PC-9 (cell line): ENCODE measurements around the gene UST. TPM values are rescaled to one million over a fixed set of nuclear protein-coding genes. Genes with fewer than 3 reads are reported as not detected.

Experiments
- BruUV-seq: library from RNA; stranded (reverse); fragments of 400-500 nt; replicated peaks from 2 replicates; lab custom pipeline; 2021; lab: Mats Ljungman, UMichigan
- CTCF ChIA-PET: fragments of 300-600 bp; sonication (Branson Sonifier 250); formaldehyde crosslinking; loops from one replicate; lab custom pipeline; 2022; ENCODE audit warnings: antibody characterized with exemption; lab: Charles Lee
- POLR2A ChIA-PET: fragments of 300-600 bp; sonication (Branson Sonifier 250); formaldehyde crosslinking; loops from one replicate; lab custom pipeline; 2022; ENCODE audit warnings: antibody characterized with exemption; ENCODE audit not compliant: unreplicated experiment; lab: Charles Lee
- DNase-seq, 2 experiments: peaks; one replicate each; pipeline versions ENCODE4 v3.0.0 to v3.0.0-alpha.2; 2015 to 2022; ENCODE audit warnings: mixed read lengths in 1 of 2
- H2AFZ ChIP-seq: fragments of 200-600 bp; sonication (generic); 2 replicates; pipeline ENCODE4 v1.8.1; 2017; ENCODE audit warnings: antibody characterized with exemption
- H3F3A ChIP-seq: fragments of 200-600 bp; sonication (generic); 2 replicates; pipeline ENCODE4 v1.8.1; 2017; ENCODE audit warnings: antibody characterized with exemption, mild to moderate bottlenecking, low read depth; ENCODE audit not compliant: insufficient read depth
- H3K27ac ChIP-seq: fragments of 200-600 bp; sonication (generic); 2 replicates; pipeline ENCODE4 v1.6.1; 2016; ENCODE audit warnings: mixed run types
- H3K27me3 ChIP-seq: fragments of 200-600 bp; sonication (generic); 2 replicates; pipeline ENCODE4 v1.6.1; 2016; ENCODE audit warnings: low read depth, mixed run types; ENCODE audit not compliant: insufficient read depth
- H3K36me3 ChIP-seq: fragments of 200-600 bp; sonication (generic); 2 replicates; pipeline ENCODE4 v1.6.1; 2016; ENCODE audit warnings: low read depth, mixed run types
- H3K4me1 ChIP-seq: fragments of 200-600 bp; sonication (generic); replicated peaks from 2 replicates; pipeline ENCODE4 v1.6.1; 2016; ENCODE audit warnings: mixed run types; ENCODE audit not compliant: insufficient read depth
- H3K4me2 ChIP-seq: fragments of 200-600 bp; sonication (generic); 2 replicates; pipeline ENCODE4 v1.6.1; 2017; ENCODE audit warnings: mixed run types
- H3K4me3 ChIP-seq: fragments of 200-600 bp; sonication (generic); 2 replicates; pipeline ENCODE4 v1.6.1; 2016; ENCODE audit warnings: mixed run types
- H3K79me2 ChIP-seq: fragments of 200-600 bp; sonication (generic); 2 replicates; pipeline ENCODE4 v1.6.1; 2017; ENCODE audit warnings: low read depth, mixed run types
- H3K9me2 ChIP-seq: fragments of 200-600 bp; sonication (generic); 2 replicates; pipeline ENCODE4 v1.8.1; 2017; ENCODE audit warnings: mild to moderate bottlenecking; ENCODE audit not compliant: insufficient read depth
- H3K9me3 ChIP-seq: fragments of 200-600 bp; sonication (generic); 2 replicates; pipeline ENCODE4 v1.8.1; 2016; ENCODE audit warnings: low read depth; ENCODE audit not compliant: insufficient read depth
- H4K20me1 ChIP-seq: fragments of 200-600 bp; sonication (generic); 2 replicates; pipeline ENCODE4 v1.8.1; 2017; ENCODE audit not compliant: insufficient read depth
- EZH2 ChIP-seq: fragments of 200-600 bp; sonication (generic); IDR thresholded peaks from 2 replicates; pipeline ENCODE4 v1.8.0; 2017; ENCODE audit warnings: antibody characterized with exemption, low read depth
- intact Hi-C: fragments of 100-400 bp; cut with micrococcal nuclease; formaldehyde crosslinking; loops from one replicate; pipeline ENCODE4 v1.10.0; 2022; ENCODE audit not compliant: unreplicated experiment
- total RNA-seq: library from RNA; stranded (reverse); gene quantifications from 2 replicates; pipeline ENCODE4 v1.2.3, GENCODE V29; 2021
- TF ChIP-seq, protein P1 (sequence below): fragments of 200-600 bp; sonication (generic); conservative IDR thresholded peaks from 2 replicates; pipeline ENCODE4 v1.6.1; 2017; ENCODE audit warnings: mixed run types, antibody characterized with exemption, mild to moderate bottlenecking, moderate library complexity

Gene UST
- total RNA-seq, 1 experiment from 2014 or later: 4.2 TPM

DNA sequence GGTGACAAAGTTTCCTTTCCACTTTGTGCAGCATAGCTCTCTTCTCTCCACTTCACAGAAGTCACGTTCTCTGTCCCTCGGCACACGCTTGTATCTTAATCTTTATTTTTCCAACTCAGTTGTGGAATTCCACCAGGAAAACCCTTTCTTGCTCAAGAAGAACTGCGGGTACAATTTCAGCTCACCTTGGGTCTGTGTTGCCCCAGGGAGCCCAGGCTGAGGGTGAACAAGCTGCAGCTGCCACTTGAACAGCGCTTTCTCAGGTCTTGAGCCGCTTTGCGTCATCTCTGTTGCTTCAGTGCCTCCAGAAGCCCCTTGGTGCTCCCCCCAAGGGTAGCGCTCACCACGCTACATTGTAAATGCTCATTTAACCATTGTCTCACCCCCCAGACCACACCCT is 341.5 kb downstream of the UST start:
- no peak overlapping the region for H3K27ac ChIP-seq
- no peaks in the 10 kb centered on the region for H3K36me3 ChIP-seq
- BruUV-seq: no TSS peak
- no peak for TF ChIP-seq EZH2
- TF ChIP-seq, protein P1, sequence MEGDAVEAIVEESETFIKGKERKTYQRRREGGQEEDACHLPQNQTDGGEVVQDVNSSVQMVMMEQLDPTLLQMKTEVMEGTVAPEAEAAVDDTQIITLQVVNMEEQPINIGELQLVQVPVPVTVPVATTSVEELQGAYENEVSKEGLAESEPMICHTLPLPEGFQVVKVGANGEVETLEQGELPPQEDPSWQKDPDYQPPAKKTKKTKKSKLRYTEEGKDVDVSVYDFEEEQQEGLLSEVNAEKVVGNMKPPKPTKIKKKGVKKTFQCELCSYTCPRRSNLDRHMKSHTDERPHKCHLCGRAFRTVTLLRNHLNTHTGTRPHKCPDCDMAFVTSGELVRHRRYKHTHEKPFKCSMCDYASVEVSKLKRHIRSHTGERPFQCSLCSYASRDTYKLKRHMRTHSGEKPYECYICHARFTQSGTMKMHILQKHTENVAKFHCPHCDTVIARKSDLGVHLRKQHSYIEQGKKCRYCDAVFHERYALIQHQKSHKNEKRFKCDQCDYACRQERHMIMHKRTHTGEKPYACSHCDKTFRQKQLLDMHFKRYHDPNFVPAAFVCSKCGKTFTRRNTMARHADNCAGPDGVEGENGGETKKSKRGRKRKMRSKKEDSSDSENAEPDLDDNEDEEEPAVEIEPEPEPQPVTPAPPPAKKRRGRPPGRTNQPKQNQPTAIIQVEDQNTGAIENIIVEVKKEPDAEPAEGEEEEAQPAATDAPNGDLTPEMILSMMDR: no peak
- H3K4me1 ChIP-seq: peaks cover 18% of the 10 kb centered on the region
- H3K27me3 ChIP-seq: no peaks in the 10 kb centered on the region
- no peaks in the 10 kb centered on the region for H3F3A ChIP-seq
- intact Hi-C loops: no loop called here
- CTCF ChIA-PET: interaction anchor here (0.6 kb wide), 1 partner anchor 114 kb away, joined by 4 read pairs; no protein-coding TSS in a partner anchor
- no peaks in the 10 kb centered on the region for H3K9me2 ChIP-seq
- H2AFZ ChIP-seq: no peak overlapping the region
- DNase-seq: no peak
- H3K4me3 ChIP-seq: no peak overlapping the region
- no peaks in the 10 kb centered on the region for H4K20me1 ChIP-seq
- H3K9me3 ChIP-seq: no peaks in the 10 kb centered on the region
- POLR2A ChIA-PET: no interaction called here
- no peak overlapping the region for H3K4me2 ChIP-seq
- H3K79me2 ChIP-seq: no peaks in the 10 kb centered on the region

DNA sequence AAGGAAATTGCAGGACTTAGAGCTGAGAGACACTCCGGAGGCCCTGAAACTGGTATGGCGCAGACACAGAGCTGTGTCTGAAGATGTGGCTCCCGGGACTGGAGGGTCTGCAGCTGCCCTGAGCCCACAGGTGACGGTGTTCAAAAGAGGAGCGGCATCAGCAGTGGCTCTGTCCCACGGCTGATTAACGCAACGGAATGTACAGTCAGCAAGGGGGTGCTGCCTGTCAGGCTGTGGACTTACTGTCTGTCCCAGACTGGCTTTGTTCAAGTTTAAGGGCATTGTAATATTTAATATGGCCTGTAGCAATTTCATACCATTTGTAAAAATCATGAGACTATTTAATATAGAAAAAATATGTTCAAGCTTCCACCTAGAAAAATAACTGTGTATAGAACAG is 342.7 kb downstream of the UST start:
- DNase-seq: no peak
- Histone ChIP-seq H3K36me3 (no peaks in the 10 kb centered on the region), H3K4me3 (no peak overlapping the region), H3K4me2 (no peak overlapping the region), H4K20me1 (no peaks in the 10 kb centered on the region), H3K27me3 (no peaks in the 10 kb centered on the region), H3K27ac (no peak overlapping the region), H2AFZ (no peak overlapping the region), H3K79me2 (no peaks in the 10 kb centered on the region), H3K9me2 (no peaks in the 10 kb centered on the region), H3F3A (no peaks in the 10 kb centered on the region), H3K9me3 (no peaks in the 10 kb centered on the region), H3K4me1 (peaks cover 9% of the 10 kb centered on the region; the same call in 1 of the 2 replicates)
- ChIA-PET POLR2A (no interaction called here), CTCF (interaction anchor here (0.7 kb wide), 1 partner anchor 17 kb away, joined by 3 read pairs; no protein-coding TSS in a partner anchor)
- TF ChIP-seq, protein P1: no peak
- no peak for TF ChIP-seq EZH2
- intact Hi-C loops: no loop called here
- no TSS peak for BruUV-seq

- Histone ChIP-seq H3K27me3 (no peaks in the 10 kb centered on the region), H3K4me3 (no peak overlapping the region), H3K4me2 (no peak overlapping the region), H2AFZ (no peak overlapping the region), H3K27ac (no peak overlapping the region), H3K36me3 (no peaks in the 10 kb centered on the region), H3K9me2 (no peaks in the 10 kb centered on the region), H3K4me1 (0 out of 2 replicates have a peak, but pooled peaks cover 7% of the 10 kb centered on the region), H3K79me2 (no peaks in the 10 kb centered on the region), H4K20me1 (no peaks in the 10 kb centered on the region), H3F3A (no peaks in the 10 kb centered on the region), H3K9me3 (no peaks in the 10 kb centered on the region)
- CTCF ChIA-PET: interaction anchor here (0.6 kb wide), 1 partner anchor 320 kb away, joined by 4 read pairs; no protein-coding TSS in a partner anchor
- TF ChIP-seq, protein P1: no peak
- no peak for TF ChIP-seq EZH2
- intact Hi-C loops: no loop called here
- BruUV-seq: no TSS peak
- DNase-seq: no peak
- POLR2A ChIA-PET: no interaction called here
Measured at GRCh38 chr6:149090937-149091336, 344.1 kb downstream of the UST start.
